Esophagus squamous epithelium (tissue), 5 donors: ENCODE measurements around the gene USF2. TPM values are rescaled to one million over a fixed set of nuclear protein-coding genes. Genes with fewer than 3 reads are reported as not detected.

ENCODE experiments used
- DNase-seq: peaks from one replicate; lab custom pipeline; 2025; lab: John Stamatoyannopoulos, UW
- H3K27ac ChIP-seq, 4 donors: fragments of 200-600 bp; sonication (generic); one replicate each; pipeline ENCODE4 v1.5.1; 2016 to 2019; ENCODE audit warnings: mild to moderate bottlenecking in 1 of 4
- H3K27me3 ChIP-seq, 4 donors: fragments of 200-600 bp; sonication (generic); 1 replicate in 3 of 4; 2 replicates in 1 of 4; pipeline versions ENCODE4 v1.5.1 to v1.6.0; 2017 to 2021; ENCODE audit warnings: antibody characterized with exemption in 1 of 4
- H3K36me3 ChIP-seq, 3 donors: fragments of 200-600 bp; sonication (generic); one replicate each; pipeline ENCODE4 v1.5.1; 2016 to 2019
- H3K4me1 ChIP-seq, 3 donors: fragments of 200-600 bp; sonication (generic); one replicate each; pipeline ENCODE4 v1.5.1; 2017 to 2019
- H3K4me3 ChIP-seq, 4 donors: fragments of 200-600 bp; sonication (generic); 1 replicate in 3 of 4; 2 replicates in 1 of 4; pipeline ENCODE4 v1.5.1; 2016 to 2019; ENCODE audit warnings: mild to moderate bottlenecking in 2 of 4, moderate library complexity in 1 of 4
- H3K9me3 ChIP-seq, 3 donors: fragments of 200-600 bp; sonication (generic); one replicate each; pipeline ENCODE4 v1.5.1; 2016 to 2019
- CTCF ChIP-seq, 6 experiments: fragments of 450-650 bp in 4 of 6; fragments of 200-600 bp in 2 of 6; sonication (generic) in 2 of 6; IDR thresholded peaks; one replicate each; pipeline ENCODE4 v1.5.1; 2016 to 2019; ENCODE audit warnings: antibody characterized with exemption in 6 of 6, mild to moderate bottlenecking in 4 of 6, moderate library complexity in 4 of 6
- POLR2A ChIP-seq, 4 donors: fragments of 450-650 bp; IDR thresholded peaks; one replicate each; pipeline ENCODE4 v1.6.1; 2017; ENCODE audit warnings: antibody characterized with exemption in 4 of 4, mild to moderate bottlenecking in 4 of 4, moderate library complexity in 3 of 4
- WGBS, 2 donors: methylation state at CpG; one replicate each; pipeline ENCODE4 v1.1.5; 2018; 5-methylcytosine and 5-hydroxymethylcytosine counted together
- intact Hi-C: fragments of 100-400 bp; cut with DNase I; formaldehyde crosslinking; loops from one replicate; pipeline ENCODE4 v1.15.0; 2022
- total RNA-seq, 4 donors: library from RNA; depleted of rRNA; stranded (reverse); fragments of >200 nt; gene quantifications; one replicate each; pipeline ENCODE4 v1.1.0, GENCODE V29; 2016
- donor health status: DM: yes; HTN: yes; CAD: no.

The USF2 gene
- total RNA-seq, 4 donors from 2014 or later = 56.1 to 79.7 (median 59.0) TPM

GRCh38 chr19:35271546-35271945, 2.8 kb downstream of the USF2 start:
- Histone ChIP-seq H3K27me3 (no peaks in the 10 kb centered on the region), H3K9me3 (no peaks in the 10 kb centered on the region), H3K4me1 (peaks cover 10 to 59% (median 14%) of the 10 kb centered on the region in 3 donors), H3K36me3 (peaks cover 5 to 69% (median 29%) of the 10 kb centered on the region in 3 donors), H3K4me3 (no peak overlapping the region), H3K27ac (no peak overlapping the region)
- intact Hi-C loops = loop anchor here (5.0 kb wide), 1 partner anchor 129 kb away; the partner anchor contains the start of gene FXYD7
- 74 to 77% methylated on average over 4 of the region's 7 CpGs for WGBS, 2 donors
- no peak for DNase-seq
- TF ChIP-seq POLR2A (IDR thresholded peaks at IDR 0.05) = no peak
- TF ChIP-seq CTCF (IDR thresholded peaks at IDR 0.05) = no peak

- no peak for TF ChIP-seq POLR2A (IDR thresholded peaks at IDR 0.05)
- TF ChIP-seq CTCF (IDR thresholded peaks at IDR 0.05) = no peak
- Histone ChIP-seq H3K4me1 (peaks cover 5 to 53% (median 9%) of the 10 kb centered on the region in 3 donors), H3K9me3 (no peaks in the 10 kb centered on the region), H3K27me3 (no peaks in the 10 kb centered on the region), H3K27ac (no peak overlapping the region), H3K4me3 (no peak overlapping the region), H3K36me3 (peaks cover 5 to 72% (median 35%) of the 10 kb centered on the region in 3 donors)
- intact Hi-C loops = loop anchor here (5.0 kb wide), 1 partner anchor 130 kb away; the partner anchor contains the start of gene FXYD7
- WGBS, 2 donors = 83 to 85% methylated on average over 13 to 16 of the region's 16 CpGs
- DNase-seq = no peak
Observed at GRCh38 chr19:35272122-35272719, 3.5 kb downstream of the USF2 start.

GRCh38 chr19:35272954-35273649, 4.3 kb downstream of the USF2 start:
- no peak for DNase-seq
- H3K4me1 ChIP-seq = peaks cover 4 to 49% (median 9%) of the 10 kb centered on the region in 3 donors
- intact Hi-C loops = loop anchor here (5.0 kb wide), 1 partner anchor 131 kb away; the partner anchor contains the start of gene FXYD7
- TF ChIP-seq CTCF (IDR thresholded peaks at IDR 0.05) (no peak), POLR2A (IDR thresholded peaks at IDR 0.05) (no peak)
- peaks cover 11 to 81% (median 38%) of the 10 kb centered on the region in 3 donors for H3K36me3 ChIP-seq
- H3K27ac ChIP-seq = peak overlapping the region in 1 of 4 donors; percentile 14
- H3K4me3 ChIP-seq = no peak overlapping the region
- H3K27me3 ChIP-seq = no peaks in the 10 kb centered on the region
- WGBS, 2 donors = 83 to 84% methylated on average over 10 of the region's 10 CpGs
- H3K9me3 ChIP-seq = no peaks in the 10 kb centered on the region

GRCh38 chr19:35273686-35274259, 5.0 kb downstream of the USF2 start:
- DNase-seq = no peak
- peaks cover 4 to 49% (median 9%) of the 10 kb centered on the region in 3 donors for H3K4me1 ChIP-seq
- no peaks in the 10 kb centered on the region for H3K9me3 ChIP-seq
- H3K27me3 ChIP-seq = no peaks in the 10 kb centered on the region
- H3K27ac ChIP-seq = no peak overlapping the region
- no peak overlapping the region for H3K4me3 ChIP-seq
- TF ChIP-seq CTCF (IDR thresholded peaks at IDR 0.05) (no peak), POLR2A (IDR thresholded peaks at IDR 0.05) (no peak)
- H3K36me3 ChIP-seq = peaks cover 17 to 88% (median 42%) of the 10 kb centered on the region in 3 donors
- intact Hi-C loops = loop anchor here (5.0 kb wide), 1 partner anchor 131 kb away; the partner anchor contains the start of gene FXYD7
- 62 to 63% methylated on average over 11 to 14 of the region's 14 CpGs for WGBS, 2 donors
